Measurements from ENCODE around the gene RFX7.

DNA sequence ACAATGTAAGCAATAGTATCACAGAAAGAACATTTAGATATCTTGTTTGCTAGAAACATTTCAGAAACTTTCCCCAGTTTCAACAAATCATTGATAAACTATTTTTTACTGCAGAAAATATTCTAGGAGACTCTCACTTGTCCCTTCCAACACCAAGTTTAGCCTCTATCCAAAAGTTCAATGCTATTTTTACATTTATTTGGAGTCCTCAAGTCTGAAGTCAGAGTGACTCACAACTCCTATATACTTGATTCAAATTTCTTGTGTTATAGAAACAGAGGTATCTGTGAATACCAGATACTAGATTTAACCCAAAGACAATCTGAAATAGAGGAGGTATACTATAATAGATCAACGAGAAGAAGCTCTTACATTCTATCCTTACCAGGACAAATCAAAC is 49.6 kb downstream of the RFX7 start:
- TF ChIP-seq EZH2 (IDR thresholded peaks at IDR 0.05; ENCODE audit: low read depth, low read length, severe bottlenecking) (no peak), SIN3A (conservative IDR thresholded peaks at IDR 0.05 in 1 of 2, IDR thresholded peaks at IDR 0.05 in 1 of 2; ENCODE audit: low read depth in 1 of 2, low read length in 2 of 2) (no peak), SP1 (IDR thresholded peaks at IDR 0.05; ENCODE audit: low read depth, low read length) (no peak), POLR2A (IDR thresholded peaks at IDR 0.05; ENCODE audit: control extremely low read depth in 1 of 2, low read depth in 2 of 2, low read length in 2 of 2) (no peak), SIX5 (IDR thresholded peaks at IDR 0.05; ENCODE audit: low read depth, low read length) (no peak), CBX5 (IDR thresholded peaks at IDR 0.05; ENCODE audit: low read depth, low read length) (no peak), ATF3 (IDR thresholded peaks at IDR 0.05; ENCODE audit: insufficient read depth, low read depth, low read length) (no peak), KDM4A (IDR thresholded peaks at IDR 0.05; ENCODE audit: low read depth, low read length, severe bottlenecking) (no peak)
- TF ChIP-seq, protein P1, sequence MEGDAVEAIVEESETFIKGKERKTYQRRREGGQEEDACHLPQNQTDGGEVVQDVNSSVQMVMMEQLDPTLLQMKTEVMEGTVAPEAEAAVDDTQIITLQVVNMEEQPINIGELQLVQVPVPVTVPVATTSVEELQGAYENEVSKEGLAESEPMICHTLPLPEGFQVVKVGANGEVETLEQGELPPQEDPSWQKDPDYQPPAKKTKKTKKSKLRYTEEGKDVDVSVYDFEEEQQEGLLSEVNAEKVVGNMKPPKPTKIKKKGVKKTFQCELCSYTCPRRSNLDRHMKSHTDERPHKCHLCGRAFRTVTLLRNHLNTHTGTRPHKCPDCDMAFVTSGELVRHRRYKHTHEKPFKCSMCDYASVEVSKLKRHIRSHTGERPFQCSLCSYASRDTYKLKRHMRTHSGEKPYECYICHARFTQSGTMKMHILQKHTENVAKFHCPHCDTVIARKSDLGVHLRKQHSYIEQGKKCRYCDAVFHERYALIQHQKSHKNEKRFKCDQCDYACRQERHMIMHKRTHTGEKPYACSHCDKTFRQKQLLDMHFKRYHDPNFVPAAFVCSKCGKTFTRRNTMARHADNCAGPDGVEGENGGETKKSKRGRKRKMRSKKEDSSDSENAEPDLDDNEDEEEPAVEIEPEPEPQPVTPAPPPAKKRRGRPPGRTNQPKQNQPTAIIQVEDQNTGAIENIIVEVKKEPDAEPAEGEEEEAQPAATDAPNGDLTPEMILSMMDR (IDR thresholded peaks at IDR 0.05; ENCODE audit: control extremely low read depth in 1 of 3, insufficient read depth in 1 of 3, low read depth in 1 of 3, low read length in 3 of 3) = no peak

Data from H1 (cell line).